GM13976 (cell line): ENCODE results near the gene IL24.
"Not testable (repeated sequence)": the region's sequence is repeated elsewhere in the genome, so short reads cannot be mapped to it uniquely, and the experiment has no call there.

ENCODE experiments used
- DNase-seq: peaks from one replicate; pipeline ENCODE4 v3.0.0; 2012; ENCODE audit warnings: low spot score
- CTCF ChIP-seq: IDR thresholded peaks from 2 replicates; pipeline ENCODE4 v1.5.1; 2012; ENCODE audit warnings: borderline replicate concordance, mild to moderate bottlenecking; ENCODE audit not compliant: insufficient read depth; ENCODE audit errors: extremely low read depth, missing control alignments, control extremely low read depth
- in situ Hi-C: fragments of 300-500 bp; cut with MboI; formaldehyde crosslinking; loops from one replicate; pipeline ENCODE4 v1.12.0; 2022; ENCODE audit warnings: low sequenced_read_pairs, mixed read lengths, inconsistent platforms; ENCODE audit not compliant: unreplicated experiment

Gene IL24

GRCh38 chr1:206897175-206897574 lies at the start of gene IL24:
TSS of gene IL24 (plus strand) at chr1:206897443. CDS start at chr1:206897833, 390 bp downstream.
- DNase-seq = no peak
- TF ChIP-seq CTCF = no peak
- in situ Hi-C loops = no loop called here

GRCh38 chr1:206847946-206848345 lies 49.3 kb upstream of the IL24 start:
- no peak for DNase-seq
- TF ChIP-seq CTCF = no peak
- in situ Hi-C loops = no loop called here

GRCh38 chr1:206850401-206850800 lies 46.8 kb upstream of the IL24 start:
- DNase-seq = no peak
- TF ChIP-seq CTCF = no peak
- in situ Hi-C loops = no loop called here

GRCh38 chr1:206851341-206852010 lies 45.8 kb upstream of the IL24 start:
- TF ChIP-seq CTCF = no peak
- in situ Hi-C loops = no loop called here
- no peak for DNase-seq

- DNase-seq, in situ Hi-C loops: not testable (repeated sequence)
Measured at GRCh38 chr1:206852662-206853061, 44.6 kb upstream of the IL24 start.

GRCh38 chr1:206853696-206854095 lies 43.5 kb upstream of the IL24 start:
- in situ Hi-C loops, DNase-seq: not testable (repeated sequence)

GRCh38 chr1:206854401-206855129 lies 42.7 kb upstream of the IL24 start:
- no peak for DNase-seq
- in situ Hi-C loops = no loop called here
- no peak for TF ChIP-seq CTCF

GRCh38 chr1:206855859-206856258 lies 41.4 kb upstream of the IL24 start:
- no peak for TF ChIP-seq CTCF
- in situ Hi-C loops = no loop called here
- DNase-seq = no peak
